Gastrocnemius medialis (tissue), 4 donors: Measurements from ENCODE around the gene ZNF227. TPM values are rescaled to one million over a fixed set of nuclear protein-coding genes. Genes with fewer than 3 reads are reported as not detected.
"Not testable (repeated sequence)": the region's sequence is repeated elsewhere in the genome, so short reads cannot be mapped to it uniquely, and the experiment has no call there.

Source experiments
- ATAC-seq, 2 donors: fragments of 150-250 bp; one replicate each; pipeline ENCODE4 v1.9.1; 2016
- DNase-seq, 2 donors: peaks; one replicate each; pipeline ENCODE4 v3.0.0-alpha.2; 2019
- H3K27ac ChIP-seq, 4 donors: fragments of 200-600 bp; sonication (generic); 1 replicate in 1 of 4; 2 replicates in 3 of 4; pipeline ENCODE4 v1.5.1; 2016 to 2018; ENCODE audit warnings: mild to moderate bottlenecking in 2 of 4, moderate library complexity in 1 of 4
- H3K27me3 ChIP-seq, 3 donors: fragments of 200-600 bp; sonication (generic) in 2 of 3; 1 replicate in 1 of 3; 2 replicates in 2 of 3; pipeline versions ENCODE4 v1.5.1 to v1.6.0; 2016 to 2019; ENCODE audit warnings: mild to moderate bottlenecking in 1 of 3, moderate library complexity in 1 of 3
- H3K36me3 ChIP-seq, 2 donors: fragments of 200-600 bp; sonication (generic) in 1 of 2; one replicate each; pipeline ENCODE4 v1.5.1; 2017 to 2018
- H3K4me1 ChIP-seq, 2 donors: fragments of 200-600 bp; sonication (generic) in 1 of 2; one replicate each; pipeline ENCODE4 v1.5.1; 2016 to 2017; ENCODE audit warnings: mild to moderate bottlenecking in 2 of 2
- H3K4me3 ChIP-seq, 4 donors: fragments of 200-600 bp; sonication (generic) in 3 of 4; 1 replicate in 1 of 4; 2 replicates in 3 of 4; pipeline ENCODE4 v1.5.1; 2016 to 2019; ENCODE audit warnings: mild to moderate bottlenecking in 2 of 4
- H3K9me3 ChIP-seq, 3 donors: fragments of 200-600 bp; sonication (generic) in 2 of 3; 1 replicate in 1 of 3; 2 replicates in 2 of 3; pipeline ENCODE4 v1.5.1; 2016 to 2019
- CTCF ChIP-seq, 5 experiments: fragments of 450-650 bp in 3 of 5; fragments of 200-600 bp in 2 of 5; sonication (generic) in 2 of 5; IDR thresholded peaks in 4 of 5; conservative IDR thresholded peaks in 1 of 5; 1 replicate in 4 of 5; 2 replicates in 1 of 5; pipeline ENCODE4 v1.5.1; 2016 to 2019; ENCODE audit warnings: antibody characterized with exemption in 5 of 5, mild to moderate bottlenecking in 3 of 5, moderate library complexity in 3 of 5
- POLR2A ChIP-seq, 2 donors: fragments of 450-650 bp; IDR thresholded peaks; one replicate each; pipeline ENCODE4 v1.6.1; 2017; ENCODE audit warnings: antibody characterized with exemption in 2 of 2, mild to moderate bottlenecking in 2 of 2, moderate library complexity in 2 of 2
- in situ Hi-C, 4 donors: fragments of 200-750 bp; cut with MboI; loops; one replicate each; pipeline versions ENCODE4 v1.15.0 to v1.8.0; 2017; ENCODE audit warnings: low sequenced_read_pairs in 4 of 4
- intact Hi-C: fragments of 100-400 bp; cut with DNase I; formaldehyde crosslinking; loops from one replicate; pipeline ENCODE4 v1.15.1; 2023; ENCODE audit warnings: low total_unique reads
- total RNA-seq, 4 donors: library from RNA; depleted of rRNA; stranded (reverse); fragments of >200 nt; gene quantifications; one replicate each; pipeline versions ENCODE4 v1.1.0 to v1.2.3, GENCODE V29; 2016

Gene ZNF227
- total RNA-seq, 4 donors from 2014 or later, result 6.8 to 17.7 (median 8.3) TPM

GRCh38 chr19:44196772-44197171 lies 15.6 kb upstream of the ZNF227 start:
- no peaks in the 10 kb centered on the region for H3K27me3 ChIP-seq
- DNase-seq (no peak), ATAC-seq (no peak)
- H3K9me3 ChIP-seq, result peaks cover 0 to 10% (median 0%) of the 10 kb centered on the region in 3 donors
- no peaks in the 10 kb centered on the region for H3K36me3 ChIP-seq
- TF ChIP-seq CTCF (IDR thresholded peaks at IDR 0.05 in 4 of 5, conservative IDR thresholded peaks at IDR 0.05 in 1 of 5) (no peak), POLR2A (IDR thresholded peaks at IDR 0.05) (no peak)
- in situ Hi-C loops (no loop called here), intact Hi-C loops (no loop called here)
- no peak overlapping the region for H3K4me3 ChIP-seq
- no peak overlapping the region for H3K27ac ChIP-seq
- H3K4me1 ChIP-seq, result no peaks in the 10 kb centered on the region

- H3K4me1 ChIP-seq, result no peaks in the 10 kb centered on the region
Observed at GRCh38 chr19:44202470-44202869, 9.9 kb upstream of the ZNF227 start.

GRCh38 chr19:44202974-44203373 lies 9.4 kb upstream of the ZNF227 start:
- Histone ChIP-seq H3K36me3 (no peaks in the 10 kb centered on the region), H3K27me3 (no peaks in the 10 kb centered on the region), H3K4me1 (peaks cover 3% of the 10 kb centered on the region in 2 donors), H3K9me3 (peaks cover 0 to 16% (median 0%) of the 10 kb centered on the region in 3 donors), H3K4me3 (no peak overlapping the region), H3K27ac (no peak overlapping the region)
- no peak for ATAC-seq
- DNase-seq, result no peak
- intact Hi-C loops, result no loop called here
- no peak for TF ChIP-seq POLR2A (IDR thresholded peaks at IDR 0.05)
- no peak for TF ChIP-seq CTCF (IDR thresholded peaks at IDR 0.05 in 4 of 5, conservative IDR thresholded peaks at IDR 0.05 in 1 of 5)
- in situ Hi-C loops, result no loop called here

More at GRCh38 chr19:44202470-44202869, 9.9 kb upstream of the ZNF227 start:
- Histone ChIP-seq H3K36me3 (no peaks in the 10 kb centered on the region), H3K27ac (no peak overlapping the region), H3K4me3 (no peak overlapping the region), H3K27me3 (no peaks in the 10 kb centered on the region), H3K9me3 (peaks cover 0 to 16% (median 0%) of the 10 kb centered on the region in 3 donors)
- intact Hi-C loops (no loop called here), in situ Hi-C loops (no loop called here)
- TF ChIP-seq CTCF (IDR thresholded peaks at IDR 0.05 in 4 of 5, conservative IDR thresholded peaks at IDR 0.05 in 1 of 5), result no peak
- no peak for TF ChIP-seq POLR2A (IDR thresholded peaks at IDR 0.05)
- ATAC-seq, result no peak
- no peak for DNase-seq

GRCh38 chr19:44203877-44204276 lies 8.5 kb upstream of the ZNF227 start:
- in situ Hi-C loops, ATAC-seq, DNase-seq, H3K36me3 ChIP-seq, H3K4me3 ChIP-seq, H3K27me3 ChIP-seq, H3K27ac ChIP-seq, H3K4me1 ChIP-seq, intact Hi-C loops: not testable (repeated sequence)
- H3K9me3 ChIP-seq, result peaks cover 0 to 20% (median 0%) of the 10 kb centered on the region in 3 donors

- Histone ChIP-seq H3K9me3 (peaks cover 0 to 20% (median 0%) of the 10 kb centered on the region in 3 donors), H3K4me1 (peaks cover 4 to 7% of the 10 kb centered on the region in 2 donors), H3K27me3 (no peaks in the 10 kb centered on the region), H3K27ac (no peak overlapping the region), H3K4me3 (no peak overlapping the region), H3K36me3 (no peaks in the 10 kb centered on the region)
- intact Hi-C loops, result loop anchor here (5.0 kb wide), 1 partner anchor 222 kb away; the partner anchor contains the start of gene ZNF155
- in situ Hi-C loops, result no loop called here
- ATAC-seq, result no peak
- no peak for DNase-seq
- TF ChIP-seq POLR2A (IDR thresholded peaks at IDR 0.05), result no peak
Observed at GRCh38 chr19:44204772-44205171, 7.6 kb upstream of the ZNF227 start.
